NT2/D1 (cell line): ENCODE results near the gene EHHADH.

Experiments used
- DNase-seq: peaks from one replicate; pipeline ENCODE4 v3.0.0-alpha.2; 2011; ENCODE audit warnings: low read depth, low spot score
- H3K27me3 ChIP-seq: 2 replicates; pipeline ENCODE4 v1.6.0; 2011; ENCODE audit warnings: mild to moderate bottlenecking; ENCODE audit not compliant: insufficient read length, insufficient read depth
- H3K36me3 ChIP-seq: 2 replicates; pipeline ENCODE4 v1.6.1; 2011; ENCODE audit warnings: mild to moderate bottlenecking, low read length, mixed read lengths; ENCODE audit not compliant: insufficient read depth, insufficient read length
- H3K4me1 ChIP-seq: 2 replicates; pipeline ENCODE4 v1.5.1; 2011; ENCODE audit not compliant: insufficient read depth, insufficient read length
- H3K4me3 ChIP-seq: 2 replicates; pipeline ENCODE4 v1.5.1; 2011; ENCODE audit warnings: low read depth; ENCODE audit not compliant: insufficient read length
- H3K9ac ChIP-seq: 2 replicates; pipeline ENCODE4 v1.6.0; 2011; ENCODE audit warnings: low read depth; ENCODE audit not compliant: insufficient read length
- H3K9me3 ChIP-seq: 2 replicates; pipeline ENCODE4 v1.5.1; 2011; ENCODE audit warnings: mild to moderate bottlenecking, low read length; ENCODE audit not compliant: insufficient read depth
- SUZ12 ChIP-seq: IDR thresholded peaks from 2 replicates; pipeline ENCODE4 v1.6.1; 2011; ENCODE audit not compliant: insufficient read length, insufficient read depth; ENCODE audit errors: extremely low read depth
- YY1 ChIP-seq: IDR thresholded peaks from 2 replicates; pipeline ENCODE4 v1.6.1; 2011; ENCODE audit not compliant: insufficient read length, insufficient read depth
- ZNF274 ChIP-seq: IDR thresholded peaks from 2 replicates; pipeline ENCODE4 v1.6.1; 2011; ENCODE audit warnings: mild to moderate bottlenecking, low read depth, low read length

Gene EHHADH

GRCh38 chr3:185172086-185173049, 81.5 kb downstream of the EHHADH start:
- Histone ChIP-seq H3K9me3 (no peaks in the 10 kb centered on the region), H3K27me3 (no peaks in the 10 kb centered on the region)
- no peak for DNase-seq

GRCh38 chr3:185164428-185165217, 89.2 kb downstream of the EHHADH start:
- Histone ChIP-seq H3K4me3 (no peak overlapping the region), H3K9me3 (no peaks in the 10 kb centered on the region), H3K4me1 (no peaks in the 10 kb centered on the region), H3K27me3 (no peaks in the 10 kb centered on the region), H3K9ac (no peak overlapping the region), H3K36me3 (no peaks in the 10 kb centered on the region)
- no peak for DNase-seq
- no peak for TF ChIP-seq YY1
- TF ChIP-seq SUZ12 = no peak
- no peak for TF ChIP-seq ZNF274

More at GRCh38 chr3:185172086-185173049, 81.5 kb downstream of the EHHADH start:
- Histone ChIP-seq H3K4me1 (no peaks in the 10 kb centered on the region), H3K9ac (no peak overlapping the region), H3K36me3 (no peaks in the 10 kb centered on the region), H3K4me3 (no peak overlapping the region)
- TF ChIP-seq ZNF274 = no peak
- no peak for TF ChIP-seq YY1
- no peak for TF ChIP-seq SUZ12

- Histone ChIP-seq H3K36me3 (no peaks in the 10 kb centered on the region), H3K4me3 (no peak overlapping the region), H3K9ac (no peak overlapping the region), H3K4me1 (no peaks in the 10 kb centered on the region), H3K9me3 (no peaks in the 10 kb centered on the region), H3K27me3 (no peaks in the 10 kb centered on the region)
- DNase-seq = no peak
- TF ChIP-seq ZNF274 (no peak), YY1 (no peak), SUZ12 (no peak)
These were observed 91.2 kb downstream of the EHHADH start for GRCh38 chr3:185162634-185163033.

- DNase-seq = no peak
- H3K9me3 ChIP-seq = no peaks in the 10 kb centered on the region
- no peak overlapping the region for H3K9ac ChIP-seq
- no peaks in the 10 kb centered on the region for H3K27me3 ChIP-seq
- no peak overlapping the region for H3K4me3 ChIP-seq
- H3K36me3 ChIP-seq = no peaks in the 10 kb centered on the region
- no peaks in the 10 kb centered on the region for H3K4me1 ChIP-seq
- TF ChIP-seq SUZ12 = no peak
These were observed 92.1 kb downstream of the EHHADH start for GRCh38 chr3:185161761-185162160.

- Histone ChIP-seq H3K36me3 (no peaks in the 10 kb centered on the region), H3K4me1 (peaks cover 5% of the 10 kb centered on the region), H3K9me3 (no peaks in the 10 kb centered on the region), H3K9ac (no peak overlapping the region), H3K27me3 (peaks cover 14% of the 10 kb centered on the region), H3K4me3 (no peak overlapping the region)
- no peak for TF ChIP-seq SUZ12
- TF ChIP-seq ZNF274 = no peak
- no peak for TF ChIP-seq YY1
- no peak for DNase-seq
These were observed 96.5 kb downstream of the EHHADH start for GRCh38 chr3:185157347-185157746.

GRCh38 chr3:185155678-185156077, 98.2 kb downstream of the EHHADH start:
- no peak for DNase-seq
- H3K4me3 ChIP-seq = no peak overlapping the region

GRCh38 chr3:185153861-185154629, 99.8 kb downstream of the EHHADH start:
- Histone ChIP-seq H3K4me3 (no peak overlapping the region), H3K27me3 (peaks cover 44% of the 10 kb centered on the region)
- DNase-seq = no peak

More at GRCh38 chr3:185155678-185156077, 98.2 kb downstream of the EHHADH start:
- Histone ChIP-seq H3K9me3 (no peaks in the 10 kb centered on the region), H3K4me1 (peaks cover 5% of the 10 kb centered on the region), H3K27me3 (peaks cover 31% of the 10 kb centered on the region), H3K36me3 (no peaks in the 10 kb centered on the region), H3K9ac (no peak overlapping the region)
- TF ChIP-seq SUZ12 (no peak), YY1 (no peak), ZNF274 (no peak)

More at GRCh38 chr3:185153861-185154629, 99.8 kb downstream of the EHHADH start:
- Histone ChIP-seq H3K36me3 (no peaks in the 10 kb centered on the region), H3K4me1 (peaks cover 5% of the 10 kb centered on the region), H3K9ac (no peak overlapping the region), H3K9me3 (no peaks in the 10 kb centered on the region)
- TF ChIP-seq SUZ12 (no peak), ZNF274 (no peak), YY1 (no peak)
